Effector memory CD8-positive, alpha-beta T cell (primary cell): ENCODE data around the gene LDB3.
A peak's percentile ranks its signal among the peaks of the same experiment; 100 is the strongest.

ENCODE experiments used
- ATAC-seq: fragments of 150-1000 bp; cut with Tn5 transposase; replicated peaks from 2 replicates; pipeline ENCODE4 v1.10.0; 2021; ENCODE audit warnings: mild to moderate bottlenecking, moderate library complexity
- DNase-seq, 3 experiments: peaks; one replicate each; pipeline ENCODE4 v3.0.0; 2021
- H3K27ac Mint-ChIP-seq, 2 donors: one replicate each; pipeline ENCODE4 v1.8.0; 2022; ENCODE audit warnings: mild to moderate bottlenecking in 2 of 2, mixed read lengths in 2 of 2, moderate library complexity in 2 of 2
- H3K27me3 Mint-ChIP-seq, 2 donors: one replicate each; pipeline ENCODE4 v1.8.0; 2022; ENCODE audit warnings: mixed read lengths in 2 of 2
- H3K36me3 Mint-ChIP-seq: one replicate; pipeline ENCODE4 v1.8.0; 2022; ENCODE audit warnings: mild to moderate bottlenecking, moderate library complexity, mixed read lengths; ENCODE audit not compliant: insufficient read depth
- H3K4me1 Mint-ChIP-seq, 2 donors: one replicate each; pipeline ENCODE4 v1.8.0; 2022; ENCODE audit warnings: low read depth in 2 of 2, mixed read lengths in 2 of 2
- H3K4me3 Mint-ChIP-seq, 2 donors: one replicate each; pipeline ENCODE4 v1.8.0; 2022; ENCODE audit warnings: mild to moderate bottlenecking in 2 of 2, mixed read lengths in 2 of 2, moderate library complexity in 2 of 2
- H3K9me3 Mint-ChIP-seq, 2 donors: one replicate each; pipeline ENCODE4 v1.8.0; 2022; ENCODE audit warnings: mixed read lengths in 2 of 2

The LDB3 gene

DNA sequence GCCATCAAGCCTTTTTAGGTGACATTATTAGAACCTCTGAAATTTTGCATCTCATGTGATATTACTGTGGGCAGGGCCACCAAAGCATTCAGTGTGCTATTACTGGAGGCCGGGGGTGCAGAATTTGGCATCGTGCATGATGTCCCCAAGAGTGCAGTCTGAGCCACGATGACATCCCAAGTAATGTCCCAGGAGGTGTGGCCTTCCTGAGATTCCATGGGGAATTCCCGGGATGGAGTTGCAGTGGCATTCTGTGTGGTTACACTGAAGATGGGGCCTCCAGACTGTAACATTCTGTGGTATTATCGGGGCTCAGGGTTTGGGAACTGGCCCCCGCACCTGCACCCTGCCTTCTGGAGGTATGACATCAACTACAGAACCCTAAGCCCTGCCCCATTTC, 9.1 kb downstream of the LDB3 start:
- Mint-ChIP-seq H3K27me3 (peaks cover 7 to 50% of the 10 kb centered on the region in 2 donors), H3K4me1 (peaks cover 0 to 3% of the 10 kb centered on the region in 2 donors), H3K4me3 (no peak overlapping the region), H3K36me3 (no peaks in the 10 kb centered on the region), H3K27ac (no peak overlapping the region), H3K9me3 (no peaks in the 10 kb centered on the region)
- ATAC-seq (no peak), DNase-seq (no peak)

- Mint-ChIP-seq H3K4me1 (peaks cover 0 to under 1% of the 10 kb centered on the region in 2 donors), H3K27me3 (peaks cover 14 to 50% of the 10 kb centered on the region in 2 donors), H3K36me3 (no peaks in the 10 kb centered on the region), H3K4me3 (no peak overlapping the region), H3K9me3 (no peaks in the 10 kb centered on the region), H3K27ac (no peak overlapping the region)
- DNase-seq (no peak), ATAC-seq (no peak)
Observed at GRCh38 chr10:86678999-86679792, 10.9 kb downstream of the LDB3 start.

DNA sequence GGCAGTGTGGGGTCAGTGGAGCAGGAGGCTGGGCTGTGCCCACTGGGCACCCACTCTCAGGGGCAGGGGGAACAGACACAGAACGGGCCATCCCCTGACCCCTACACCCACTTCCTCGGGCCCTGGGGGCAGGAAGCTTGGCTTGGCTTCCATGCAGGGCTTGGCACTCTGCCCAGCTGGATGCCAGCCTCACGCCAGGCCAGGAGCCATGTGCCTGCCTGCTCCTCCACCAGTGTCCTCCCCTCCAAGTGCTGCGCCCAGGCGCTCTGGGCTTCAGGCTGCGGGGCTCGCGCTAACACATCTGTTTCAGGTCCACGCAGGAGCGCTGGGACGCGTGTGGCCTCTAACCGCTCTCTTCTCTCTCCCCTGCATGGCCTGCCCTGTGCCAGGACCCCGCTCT, 12.7 kb downstream of the LDB3 start:
- no peak for ATAC-seq

DNA sequence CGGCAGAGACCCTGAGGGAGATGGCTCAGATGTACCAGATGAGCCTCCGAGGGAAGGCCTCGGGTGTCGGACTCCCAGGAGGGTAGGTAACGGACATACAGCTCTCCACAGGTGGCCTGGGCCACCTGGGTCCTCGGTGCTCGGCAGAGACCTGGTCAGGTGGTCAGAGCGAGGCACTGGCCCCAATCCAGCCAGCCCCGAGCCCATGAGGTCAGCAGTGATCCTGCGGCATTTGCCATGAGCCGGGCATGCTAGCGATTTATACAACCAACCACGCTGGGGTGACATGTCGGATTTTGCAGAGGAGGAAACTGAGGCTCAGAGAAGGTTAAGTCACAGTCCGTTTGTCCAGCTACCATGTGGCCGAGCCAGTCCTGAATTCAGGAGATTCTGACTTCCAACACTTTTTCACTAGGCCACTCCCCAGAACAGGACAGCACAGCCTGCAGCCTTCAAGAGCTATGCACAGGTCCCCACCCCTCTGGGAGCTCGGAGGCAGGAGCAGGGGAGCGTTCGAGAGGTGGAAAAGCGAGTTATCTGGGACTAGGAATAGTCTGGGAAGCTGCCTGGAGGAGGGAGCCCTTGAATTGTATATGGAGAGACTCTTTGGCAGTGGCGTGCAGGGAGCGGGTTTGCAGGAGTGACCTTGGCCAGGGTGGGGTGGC, 13.5 kb downstream of the LDB3 start:
- no peak for ATAC-seq
- no peaks in the 10 kb centered on the region for H3K9me3 Mint-ChIP-seq
- H3K27ac Mint-ChIP-seq, result no peak overlapping the region
- H3K27me3 Mint-ChIP-seq, result peaks cover 20 to 67% of the 10 kb centered on the region in 2 donors
- H3K4me1 Mint-ChIP-seq, result no peaks in the 10 kb centered on the region
- H3K36me3 Mint-ChIP-seq, result no peaks in the 10 kb centered on the region
- H3K4me3 Mint-ChIP-seq, result no peak overlapping the region
- DNase-seq, result no peak

More for the DNA sequence above, 12.7 kb downstream of the LDB3 start:
- H3K9me3 Mint-ChIP-seq, result no peaks in the 10 kb centered on the region
- no peak for DNase-seq
- H3K4me1 Mint-ChIP-seq, result no peaks in the 10 kb centered on the region
- H3K27me3 Mint-ChIP-seq, result peaks cover 20 to 63% of the 10 kb centered on the region in 2 donors
- no peak overlapping the region for H3K27ac Mint-ChIP-seq
- no peak overlapping the region for H3K4me3 Mint-ChIP-seq
- H3K36me3 Mint-ChIP-seq, result no peaks in the 10 kb centered on the region

- H3K9me3 Mint-ChIP-seq, result no peaks in the 10 kb centered on the region
- H3K4me3 Mint-ChIP-seq, result no peak overlapping the region
- DNase-seq (no peak), ATAC-seq (no peak)
- H3K36me3 Mint-ChIP-seq, result no peaks in the 10 kb centered on the region
- H3K27ac Mint-ChIP-seq, result no peak overlapping the region
- H3K4me1 Mint-ChIP-seq, result no peaks in the 10 kb centered on the region
- peaks cover 20 to 67% of the 10 kb centered on the region in 2 donors for H3K27me3 Mint-ChIP-seq
Observed at GRCh38 chr10:86682675-86683074, 14.4 kb downstream of the LDB3 start.

GRCh38 chr10:86684331-86685097, 16.2 kb downstream of the LDB3 start:
- DNase-seq (no peak), ATAC-seq (no peak)
- no peak overlapping the region for H3K4me3 Mint-ChIP-seq
- H3K9me3 Mint-ChIP-seq, result no peaks in the 10 kb centered on the region
- peaks cover 4 to 8% of the 10 kb centered on the region in 2 donors for H3K4me1 Mint-ChIP-seq
- peaks cover 20 to 73% of the 10 kb centered on the region in 2 donors for H3K27me3 Mint-ChIP-seq
- no peak overlapping the region for H3K27ac Mint-ChIP-seq
- no peaks in the 10 kb centered on the region for H3K36me3 Mint-ChIP-seq

DNA sequence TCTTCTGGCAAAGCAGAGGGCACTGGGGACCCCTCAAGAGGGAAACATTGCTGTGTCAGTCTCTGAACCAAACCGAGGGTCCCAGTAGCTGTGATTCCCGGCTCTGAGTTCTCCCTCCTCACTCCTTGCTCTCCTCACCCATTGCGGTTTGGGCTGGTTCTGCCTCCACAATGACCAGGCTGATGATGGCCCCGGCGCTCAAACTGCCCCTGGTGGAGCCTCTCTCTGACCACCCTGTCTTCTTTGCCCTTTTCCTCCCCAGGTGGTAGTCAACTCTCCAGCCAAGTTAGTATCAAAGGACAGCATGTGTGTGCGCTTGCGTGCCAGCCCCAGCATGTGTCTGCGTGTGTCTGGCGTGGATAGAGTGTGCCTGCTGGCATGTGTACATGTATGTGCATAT, 17.1 kb downstream of the LDB3 start:
- Mint-ChIP-seq H3K4me3 (no peak overlapping the region), H3K4me1 (peaks cover 4 to 9% of the 10 kb centered on the region in 2 donors), H3K27ac (no peak overlapping the region), H3K27me3 (peaks cover 20 to 68% of the 10 kb centered on the region in 2 donors), H3K9me3 (no peaks in the 10 kb centered on the region), H3K36me3 (no peaks in the 10 kb centered on the region)
- ATAC-seq (no peak), DNase-seq (no peak)

- Mint-ChIP-seq H3K9me3 (no peaks in the 10 kb centered on the region), H3K4me3 (no peak overlapping the region), H3K27me3 (peaks cover 20 to 64% of the 10 kb centered on the region in 2 donors), H3K27ac (peak overlapping the region in 1 of 2 donors; percentile 44), H3K36me3 (no peaks in the 10 kb centered on the region), H3K4me1 (peaks cover 4 to 9% of the 10 kb centered on the region in 2 donors)
- ATAC-seq, result no peak
- DNase-seq, result no peak
Observed at GRCh38 chr10:86685893-86686632, 17.8 kb downstream of the LDB3 start.

DNA sequence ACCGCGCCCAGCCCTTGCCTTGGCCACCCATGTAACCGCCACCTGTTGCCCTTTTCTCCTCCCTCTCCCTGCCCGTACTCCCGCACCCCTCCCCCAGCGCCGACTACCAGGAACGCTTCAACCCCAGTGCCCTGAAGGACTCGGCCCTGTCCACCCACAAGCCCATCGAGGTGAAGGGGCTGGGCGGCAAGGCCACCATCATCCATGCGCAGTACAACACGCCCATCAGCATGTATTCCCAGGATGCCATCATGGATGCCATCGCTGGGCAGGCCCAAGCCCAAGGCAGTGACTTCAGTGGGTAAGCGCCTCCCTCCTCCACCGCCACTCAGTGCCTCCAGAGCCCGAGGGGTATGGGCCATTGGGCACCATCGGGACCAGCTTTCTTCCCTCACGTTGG, 18.7 kb downstream of the LDB3 start:
- no peaks in the 10 kb centered on the region for H3K36me3 Mint-ChIP-seq
- H3K27me3 Mint-ChIP-seq, result peaks cover 17 to 59% of the 10 kb centered on the region in 2 donors
- H3K9me3 Mint-ChIP-seq, result no peaks in the 10 kb centered on the region
- DNase-seq, result no peak
- H3K27ac Mint-ChIP-seq, result no peak overlapping the region
- no peak for ATAC-seq
- H3K4me1 Mint-ChIP-seq, result peaks cover 4 to 9% of the 10 kb centered on the region in 2 donors
- H3K4me3 Mint-ChIP-seq, result no peak overlapping the region

GRCh38 chr10:86687750-86688149, 19.4 kb downstream of the LDB3 start:
- H3K4me1 Mint-ChIP-seq, result peaks cover 4 to 9% of the 10 kb centered on the region in 2 donors
- H3K4me3 Mint-ChIP-seq, result no peak overlapping the region
- peaks cover 13 to 51% of the 10 kb centered on the region in 2 donors for H3K27me3 Mint-ChIP-seq
- DNase-seq (no peak), ATAC-seq (no peak)
- H3K9me3 Mint-ChIP-seq, result no peaks in the 10 kb centered on the region
- peak overlapping the region in 1 of 2 donors; percentile 15 for H3K27ac Mint-ChIP-seq
- H3K36me3 Mint-ChIP-seq, result no peaks in the 10 kb centered on the region

GRCh38 chr10:86688398-86688921, 20.1 kb downstream of the LDB3 start:
- ATAC-seq, result peak; percentile 90
- H3K27ac Mint-ChIP-seq, result peak overlapping the region in 1 of 2 donors; percentile 15
- peak; percentile 33 to 46 (median 36) for DNase-seq
- peaks cover 4 to 9% of the 10 kb centered on the region in 2 donors for H3K4me1 Mint-ChIP-seq
- no peaks in the 10 kb centered on the region for H3K9me3 Mint-ChIP-seq
- no peaks in the 10 kb centered on the region for H3K36me3 Mint-ChIP-seq
- peaks cover 6 to 44% of the 10 kb centered on the region in 2 donors for H3K27me3 Mint-ChIP-seq
- peak overlapping the region in 1 of 2 donors; percentile 33 for H3K4me3 Mint-ChIP-seq

DNA sequence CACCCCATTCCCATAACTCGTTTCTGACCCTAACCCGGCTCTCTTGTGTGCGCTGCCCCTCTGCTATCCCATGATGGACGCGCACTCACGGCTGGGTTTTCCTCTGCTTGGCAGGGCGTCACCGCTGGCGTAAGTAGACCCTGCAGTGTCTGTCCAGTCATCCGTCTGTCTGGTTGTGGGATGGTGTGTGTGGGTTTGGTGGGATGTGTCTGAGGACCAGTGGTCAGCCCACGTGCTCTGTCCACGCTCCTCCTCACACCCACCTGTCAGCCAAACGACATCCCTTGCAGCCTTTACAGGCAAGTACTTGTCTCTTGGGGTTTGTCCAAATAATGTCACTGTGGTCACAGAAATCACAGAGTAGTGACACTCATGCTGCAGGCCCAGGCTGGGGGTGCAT, 20.8 kb downstream of the LDB3 start:
- no peak overlapping the region for H3K27ac Mint-ChIP-seq
- peaks cover 4 to 10% of the 10 kb centered on the region in 2 donors for H3K4me1 Mint-ChIP-seq
- H3K4me3 Mint-ChIP-seq, result no peak overlapping the region
- peaks cover 6 to 37% of the 10 kb centered on the region in 2 donors for H3K27me3 Mint-ChIP-seq
- H3K9me3 Mint-ChIP-seq, result no peaks in the 10 kb centered on the region
- no peaks in the 10 kb centered on the region for H3K36me3 Mint-ChIP-seq
- ATAC-seq (no peak), DNase-seq (no peak)

DNA sequence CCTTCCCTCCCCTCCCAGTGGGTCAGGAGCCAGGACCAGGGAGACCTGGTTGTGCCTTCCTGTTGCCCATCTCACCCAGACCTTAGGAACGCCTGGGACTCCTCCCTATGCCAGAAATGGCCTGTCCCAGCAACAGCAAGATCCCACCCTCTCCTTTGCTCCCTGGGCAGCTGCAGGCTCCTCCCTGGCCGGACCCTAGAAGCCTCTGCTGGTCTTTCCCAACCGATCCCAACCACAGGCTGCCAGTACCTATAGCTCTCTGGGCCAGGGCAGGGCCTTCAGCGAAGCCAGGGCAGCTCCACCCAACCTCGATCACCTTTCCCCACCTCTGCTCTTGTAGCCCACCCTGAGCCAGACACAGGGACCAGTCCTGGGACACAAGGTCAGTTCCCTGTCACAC, 21.9 kb downstream of the LDB3 start:
- no peak overlapping the region for H3K4me3 Mint-ChIP-seq
- peaks cover 6 to 26% of the 10 kb centered on the region in 2 donors for H3K27me3 Mint-ChIP-seq
- no peaks in the 10 kb centered on the region for H3K9me3 Mint-ChIP-seq
- H3K36me3 Mint-ChIP-seq, result no peaks in the 10 kb centered on the region
- DNase-seq (no peak), ATAC-seq (no peak)
- no peak overlapping the region for H3K27ac Mint-ChIP-seq
- peaks cover 4 to 10% of the 10 kb centered on the region in 2 donors for H3K4me1 Mint-ChIP-seq
